Heart right ventricle (tissue), 16 donors: ENCODE data around the gene GPX2. TPM values are rescaled to one million over a fixed set of nuclear protein-coding genes. Genes with fewer than 3 reads are reported as not detected.

Source experiments
- ATAC-seq, 8 donors: fragments of 200-7000 bp; cut with Tn5 transposase; one replicate each; pipeline ENCODE4 v1.9.1; 2020; ENCODE audit warnings: mild to moderate bottlenecking in 8 of 8, moderate library complexity in 8 of 8, moderate number of reproducible peaks in 1 of 8
- DNase-seq, 2 donors: peaks; one replicate each; pipeline ENCODE4 v3.0.0-alpha.2; 2020
- H3K27ac ChIP-seq, 10 donors: fragments of 200-600 bp; sonication (generic) in 2 of 10; one replicate each; pipeline versions ENCODE4 v1.5.0 to v1.8.0; 2020 to 2022; ENCODE audit warnings: mild to moderate bottlenecking in 3 of 10
- H3K27me3 ChIP-seq, 7 donors: fragments of 200-600 bp; one replicate each; pipeline ENCODE4 v1.8.0; 2021 to 2022; ENCODE audit warnings: mild to moderate bottlenecking in 2 of 7
- H3K36me3 ChIP-seq, 9 donors: fragments of 200-600 bp; sonication (generic) in 1 of 9; one replicate each; pipeline versions ENCODE4 v1.5.0 to v1.8.0; 2020 to 2022; ENCODE audit warnings: mild to moderate bottlenecking in 2 of 9
- H3K4me1 ChIP-seq, 9 donors: fragments of 200-600 bp; sonication (generic) in 1 of 9; one replicate each; pipeline versions ENCODE4 v1.5.0 to v1.8.0; 2020 to 2022; ENCODE audit warnings: mild to moderate bottlenecking in 4 of 9
- H3K4me3 ChIP-seq, 10 donors: fragments of 200-600 bp; sonication (generic) in 2 of 10; one replicate each; pipeline versions ENCODE4 v1.5.0 to v1.8.0; 2020 to 2022; ENCODE audit warnings: mild to moderate bottlenecking in 7 of 10, moderate library complexity in 2 of 10
- H3K9me3 ChIP-seq, 11 donors: fragments of 200-600 bp in 10 of 11; sonication (generic) in 2 of 11; one replicate each; pipeline versions ENCODE4 v1.5.0 to v1.8.0; 2013 to 2022; ENCODE audit warnings: mild to moderate bottlenecking in 2 of 11, control low read depth in 1 of 11, moderate library complexity in 1 of 11
- WGBS, 2 donors: extraction: QIAGEN DNeasy Blood & Tissue Kit; methylation state at CpG; one replicate each; pipeline ENCODE4 v1.1.7; 2013; ENCODE audit warnings: inconsistent platforms in 1 of 2; 5-methylcytosine and 5-hydroxymethylcytosine counted together
- intact Hi-C, 10 donors: fragments of 100-400 bp; cut with DNase I; formaldehyde crosslinking; loops; one replicate each; pipeline versions ENCODE4 v1.11.1 to v1.14.2; 2022
- polyA plus RNA-seq, 2 donors: library from polyadenylated mRNA; stranded (reverse); fragments of 200-250 nt; gene quantifications; one replicate each; pipeline ENCODE4 v1.2.3, GENCODE V29; 2013
- total RNA-seq, 10 donors: library from RNA; stranded (reverse); fragmentation: NEBNext Ultra II Directional in 3 of 10; extraction: Animal tissue kit (Norgen Biotek cat#: 25700) in 3 of 10; gene quantifications; one replicate each; pipeline versions ENCODE4 v1.2.1 to v1.2.4, GENCODE V29; 2021 to 2023
- TF ChIP-seq, protein P1 (sequence below), 9 donors: fragments of 200-600 bp; sonication (generic) in 2 of 9; IDR thresholded peaks; one replicate each; pipeline versions ENCODE4 v1.5.0 to v1.8.0; 2021 to 2022; ENCODE audit warnings: antibody characterized with exemption in 9 of 9, mild to moderate bottlenecking in 5 of 9, moderate library complexity in 1 of 9
- donor health status: Arrhythmogenic right ventricular cardiomyopathy.
- donor health status: ischemic (EF 13 %, LVEDD 7.1; RV severe dilation, severe dysfunction).
- donor health status: healthy with polysubstance abuse.
- donor health status: DM: no; HTN: yes; CAD: no.
- donor health status: DM: no; HTN: no; CAD: no.
- donor health status: ischemic (EF 25% LVEDD 6.9; RV normal size, moderate dysfunction).
- donor health status: ischemic (EF 25% LVEDD 5.7; RV mildly dilated, moderate dysfunction).
- donor health status: healthy.
- donor health status: DM: yes; HTN: yes; CAD: no.
- donor health status: Ischemic cardiomyopathy.
- donor health status: ischemic (EF 35%, LVEDD 5.7; RV mildly dilated, moderate dysfunction).
- donor health status: nonischemic (EF 11% LVEDD 7.7; RV severe dilation, severe dysfunction).
- donor health status: DM: yes; HTN: yes; CAD: no.
- donor health status: PGD.
- donor health status: ischemic (EF 29% LVEDD 5.4; RV normal size, mild dysfunction).
- donor health status: nonischemic (EF 23%, LVEDD 6.1; RV moderate dilation, normal function).

The GPX2 gene
- total and polyA plus RNA-seq, 12 donors = not detected

- DNase-seq (no peak), ATAC-seq (no peak)
- Histone ChIP-seq H3K27ac (no peak overlapping the region), H3K4me3 (no peak overlapping the region), H3K36me3 (no peaks in the 10 kb centered on the region), H3K27me3 (peaks cover 0 to 29% (median 5%) of the 10 kb centered on the region in 7 donors), H3K4me1 (no peaks in the 10 kb centered on the region), H3K9me3 (no peaks in the 10 kb centered on the region)
- WGBS, 2 donors = 87 to 93% methylated on average over 4 of the region's 4 CpGs
- TF ChIP-seq, protein P1, sequence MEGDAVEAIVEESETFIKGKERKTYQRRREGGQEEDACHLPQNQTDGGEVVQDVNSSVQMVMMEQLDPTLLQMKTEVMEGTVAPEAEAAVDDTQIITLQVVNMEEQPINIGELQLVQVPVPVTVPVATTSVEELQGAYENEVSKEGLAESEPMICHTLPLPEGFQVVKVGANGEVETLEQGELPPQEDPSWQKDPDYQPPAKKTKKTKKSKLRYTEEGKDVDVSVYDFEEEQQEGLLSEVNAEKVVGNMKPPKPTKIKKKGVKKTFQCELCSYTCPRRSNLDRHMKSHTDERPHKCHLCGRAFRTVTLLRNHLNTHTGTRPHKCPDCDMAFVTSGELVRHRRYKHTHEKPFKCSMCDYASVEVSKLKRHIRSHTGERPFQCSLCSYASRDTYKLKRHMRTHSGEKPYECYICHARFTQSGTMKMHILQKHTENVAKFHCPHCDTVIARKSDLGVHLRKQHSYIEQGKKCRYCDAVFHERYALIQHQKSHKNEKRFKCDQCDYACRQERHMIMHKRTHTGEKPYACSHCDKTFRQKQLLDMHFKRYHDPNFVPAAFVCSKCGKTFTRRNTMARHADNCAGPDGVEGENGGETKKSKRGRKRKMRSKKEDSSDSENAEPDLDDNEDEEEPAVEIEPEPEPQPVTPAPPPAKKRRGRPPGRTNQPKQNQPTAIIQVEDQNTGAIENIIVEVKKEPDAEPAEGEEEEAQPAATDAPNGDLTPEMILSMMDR (IDR thresholded peaks at IDR 0.05) = no peak
- intact Hi-C loops = loop anchor here in 9 of 10 donors (2.0 to 10.0 kb wide), 6 partner anchors 69 to 219 kb away; no protein-coding TSS in a partner anchor
Measured at GRCh38 chr14:64891173-64891838, 51.2 kb downstream of the GPX2 start.

GRCh38 chr14:64889352-64889751 lies 53.2 kb downstream of the GPX2 start:
- WGBS, 2 donors = 87 to 94% methylated on average over 6 of the region's 6 CpGs
- H3K4me1 ChIP-seq = no peaks in the 10 kb centered on the region
- DNase-seq (no peak), ATAC-seq (no peak)
- intact Hi-C loops = loop anchor here in 3 of 10 donors (5.0 to 10.0 kb wide), 2 partner anchors 67 to 215 kb away; no protein-coding TSS in a partner anchor
- no peak overlapping the region for H3K27ac ChIP-seq
- no peaks in the 10 kb centered on the region for H3K9me3 ChIP-seq
- no peaks in the 10 kb centered on the region for H3K36me3 ChIP-seq
- TF ChIP-seq, protein P1 (IDR thresholded peaks at IDR 0.05) = no peak
- H3K27me3 ChIP-seq = peaks cover 0 to 48% (median 5%) of the 10 kb centered on the region in 7 donors
- no peak overlapping the region for H3K4me3 ChIP-seq

Other genes starting within 250 kb of the GPX2 start
- 10 to 100 TPM; 11.2 to 25.5 (median 16.2) TPM for gene PLEKHG3, start 238.3 kb downstream of the GPX2 start, total RNA-seq
- 1 to 10 TPM; 5.0 to 9.4 TPM for gene PLEKHG3, start 238.3 kb downstream of the GPX2 start, polyA plus RNA-seq
- 100 to 1,000 TPM in 2 of 10 donors, 10 to 100 TPM in 8; 81.8 to 114 (median 94.8) TPM for gene SPTB, start 62.8 kb downstream of the GPX2 start, total RNA-seq
- gene SPTB, start 62.8 kb downstream of the GPX2 start, polyA plus RNA-seq = 10 to 100 TPM; 24.0 to 64.7 TPM
- 10 to 100 TPM; 59.2 to 98.8 (median 76.3) TPM for gene CHURC1, start 28.3 kb downstream of the GPX2 start, total RNA-seq
- gene CHURC1, start 28.3 kb downstream of the GPX2 start, polyA plus RNA-seq = 10 to 100 TPM; 46.2 to 49.4 TPM
- 10 to 100 TPM; 11.2 to 94.3 (median 31.6) TPM for gene RAB15, start 29.6 kb upstream of the GPX2 start, total RNA-seq
- gene RAB15, start 29.6 kb upstream of the GPX2 start, polyA plus RNA-seq = 10 to 100 TPM in 1 of 2 donors, 1 to 10 TPM in 1; 8.2 to 35.7 TPM
- gene FNTB, start 44.1 kb upstream of the GPX2 start, total RNA-seq = 10 to 100 TPM; 14.6 to 20.8 (median 16.9) TPM
- gene FNTB, start 44.1 kb upstream of the GPX2 start, polyA plus RNA-seq = 10 to 100 TPM; 14.6 to 16.2 TPM
- gene MAX, start 159.8 kb upstream of the GPX2 start, total RNA-seq = 10 to 100 TPM; 54.5 to 95.7 (median 73.7) TPM
- gene MAX, start 159.8 kb upstream of the GPX2 start, polyA plus RNA-seq = 10 to 100 TPM; 35.7 to 50.0 TPM